Stimulated activated CD8-positive, alpha-beta memory T cell treated with anti-CD3 and anti-CD28 coated beads, Interleukin-7, amount 100 ng/mL, for 4 hours (primary cell): ENCODE data around the gene PRDM1.
A peak's percentile ranks its signal among the peaks of the same experiment; 100 is the strongest.

Experiments
- DNase-seq, 2 donors: peaks; one replicate each; pipeline ENCODE4 v3.0.0-alpha.2; 2020; ENCODE audit warnings: low read depth in 2 of 2

The PRDM1 gene

DNA sequence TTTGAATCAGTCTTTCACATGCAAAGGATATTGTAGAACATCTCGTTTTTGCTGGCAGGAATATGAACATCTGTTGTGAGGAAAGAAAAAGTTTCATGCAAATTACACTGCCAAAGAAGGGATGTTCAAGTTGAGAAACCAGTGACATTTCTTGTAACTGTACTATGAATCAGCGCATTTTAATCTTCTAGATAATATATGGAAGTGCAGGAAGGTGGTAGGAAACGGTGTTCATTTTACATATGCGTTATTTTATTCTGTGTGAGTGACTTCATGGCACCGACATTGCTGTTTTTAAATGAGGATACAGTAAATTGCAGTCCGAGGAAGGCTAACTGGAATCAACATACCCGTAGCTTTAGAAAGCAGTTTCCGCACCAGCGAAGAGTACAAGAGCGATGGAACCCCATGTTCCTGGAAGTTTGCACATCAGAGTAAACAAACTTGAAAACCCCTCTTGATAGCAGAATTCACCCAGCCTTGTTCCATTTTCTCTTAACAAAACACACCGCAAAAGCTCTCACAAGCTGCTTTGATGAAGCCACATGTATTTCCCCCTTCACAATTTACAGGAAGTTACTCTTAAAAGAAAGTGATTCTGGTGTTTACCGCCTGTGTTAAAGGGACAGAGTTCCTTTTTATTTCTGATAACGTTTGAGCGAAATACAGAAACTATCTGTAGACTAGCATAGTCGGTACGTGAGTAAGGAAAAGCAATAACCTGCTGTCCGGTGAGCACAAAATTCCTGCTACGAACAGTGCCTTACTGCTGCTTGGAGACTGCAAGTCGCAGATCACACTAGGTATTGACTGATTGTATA, 11.5 kb downstream of the PRDM1 start:
- DNase-seq, result peak; percentile 30 to 48

GRCh38 chr6:106098383-106099234, 12.5 kb downstream of the PRDM1 start:
- DNase-seq, result peak; percentile 73 to 81

GRCh38 chr6:106099235-106099537, 13.1 kb downstream of the PRDM1 start:
- DNase-seq, result no peak

GRCh38 chr6:106100755-106101154, 14.6 kb downstream of the PRDM1 start:
- no peak for DNase-seq

GRCh38 chr6:106101466-106101865, 15.3 kb downstream of the PRDM1 start:
- no peak for DNase-seq

- DNase-seq, result no peak
These were observed 15.9 kb downstream of the PRDM1 start for GRCh38 chr6:106102034-106102433.

DNA sequence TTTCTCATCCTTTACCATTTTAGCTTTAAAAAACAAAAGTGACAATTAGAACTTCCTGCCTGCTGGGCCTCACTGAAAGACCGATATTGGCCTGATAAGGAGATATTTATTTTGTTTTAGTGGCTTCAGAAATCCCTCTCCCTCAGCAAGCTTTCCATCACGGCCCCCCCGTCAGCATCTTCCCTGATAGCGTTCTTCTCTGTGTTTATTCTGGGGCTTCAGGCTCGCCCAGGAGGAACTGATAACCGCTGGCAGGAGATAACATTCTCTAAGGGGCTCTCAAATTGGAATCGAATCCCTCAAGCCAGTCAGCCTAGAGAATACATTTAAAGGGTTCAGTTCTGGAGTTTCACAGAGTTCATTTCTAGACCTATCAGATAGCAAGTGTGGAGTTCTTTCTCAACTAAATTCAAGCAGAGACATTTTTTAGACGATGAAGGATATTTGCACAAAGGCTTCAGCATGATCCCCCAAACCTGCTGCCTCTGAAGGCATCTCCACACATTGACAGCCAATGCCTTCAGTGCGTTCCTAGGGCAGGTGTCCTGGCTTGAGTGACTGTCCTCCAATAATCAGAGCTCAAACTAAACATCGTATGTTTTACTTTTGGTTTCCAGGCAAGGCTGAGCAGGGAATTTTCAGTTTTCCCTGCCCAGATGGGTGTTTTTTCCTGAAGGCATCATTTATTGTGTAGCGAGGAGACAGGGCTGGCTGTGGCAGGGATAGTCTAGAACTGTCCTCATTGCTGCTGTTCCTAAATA, 17.0 kb downstream of the PRDM1 start:
- DNase-seq, result no peak

DNA sequence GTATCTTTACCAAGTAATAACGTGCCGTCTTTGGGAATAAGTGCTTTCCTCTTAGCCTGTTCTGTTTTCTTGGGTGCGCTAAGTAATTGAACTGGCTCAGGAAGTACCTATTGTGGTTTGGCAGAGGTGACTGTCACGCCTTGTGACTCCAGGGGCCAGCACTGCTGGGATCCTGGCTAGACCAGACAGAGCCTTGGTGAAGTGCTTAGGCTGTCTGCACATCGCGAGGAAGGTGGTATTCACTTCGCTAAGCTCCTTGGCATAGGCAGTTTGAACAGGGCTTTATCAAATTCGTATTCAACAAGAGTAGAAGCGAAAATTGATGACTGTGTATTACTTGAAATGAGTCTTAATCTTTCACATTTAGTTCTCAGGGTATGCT, 17.6 kb downstream of the PRDM1 start:
- DNase-seq, result no peak

DNA sequence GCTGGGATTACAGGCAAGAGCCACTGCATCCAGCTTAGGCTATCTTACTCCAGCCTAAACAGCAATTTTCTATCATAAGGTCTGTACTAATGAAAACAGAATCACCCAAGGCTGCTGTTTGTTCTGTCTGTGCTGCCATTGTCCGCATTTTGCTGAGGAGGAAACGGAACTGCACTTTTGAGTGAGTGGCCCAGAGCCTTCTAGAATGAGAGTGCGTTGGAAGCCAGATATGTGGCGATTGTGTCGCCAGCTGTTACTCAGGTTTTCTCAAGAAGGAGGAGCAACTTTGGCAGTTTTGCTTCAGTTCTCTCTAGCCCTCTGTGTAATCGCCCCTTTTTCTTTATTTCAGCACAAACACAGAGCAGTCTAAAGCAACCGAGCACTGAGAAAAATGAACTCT, 18.3 kb downstream of the PRDM1 start:
- DNase-seq, result no peak

DNA sequence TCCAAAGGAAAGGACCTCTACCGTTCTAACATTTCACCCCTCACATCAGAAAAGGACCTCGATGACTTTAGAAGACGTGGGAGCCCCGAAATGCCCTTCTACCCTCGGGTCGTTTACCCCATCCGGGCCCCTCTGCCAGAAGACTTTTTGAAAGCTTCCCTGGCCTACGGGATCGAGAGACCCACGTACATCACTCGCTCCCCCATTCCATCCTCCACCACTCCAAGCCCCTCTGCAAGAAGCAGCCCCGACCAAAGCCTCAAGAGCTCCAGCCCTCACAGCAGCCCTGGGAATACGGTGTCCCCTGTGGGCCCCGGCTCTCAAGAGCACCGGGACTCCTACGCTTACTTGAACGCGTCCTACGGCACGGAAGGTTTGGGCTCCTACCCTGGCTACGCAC, 18.8 kb downstream of the PRDM1 start:
- DNase-seq, result no peak

DNA sequence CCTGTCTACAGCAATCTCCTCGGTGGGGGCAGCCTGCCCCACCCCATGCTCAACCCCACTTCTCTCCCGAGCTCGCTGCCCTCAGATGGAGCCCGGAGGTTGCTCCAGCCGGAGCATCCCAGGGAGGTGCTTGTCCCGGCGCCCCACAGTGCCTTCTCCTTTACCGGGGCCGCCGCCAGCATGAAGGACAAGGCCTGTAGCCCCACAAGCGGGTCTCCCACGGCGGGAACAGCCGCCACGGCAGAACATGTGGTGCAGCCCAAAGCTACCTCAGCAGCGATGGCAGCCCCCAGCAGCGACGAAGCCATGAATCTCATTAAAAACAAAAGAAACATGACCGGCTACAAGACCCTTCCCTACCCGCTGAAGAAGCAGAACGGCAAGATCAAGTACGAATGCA, 19.4 kb downstream of the PRDM1 start:
- no peak for DNase-seq

- no peak for DNase-seq
These were observed 20.3 kb downstream of the PRDM1 start for GRCh38 chr6:106106276-106107042.

GRCh38 chr6:106107043-106107613, 21.0 kb downstream of the PRDM1 start:
- no peak for DNase-seq

GRCh38 chr6:106108129-106108528, 22.0 kb downstream of the PRDM1 start:
- no peak for DNase-seq

- no peak for DNase-seq
These were observed 22.9 kb downstream of the PRDM1 start for GRCh38 chr6:106109029-106109428.

GRCh38 chr6:106110164-106110826, 24.2 kb downstream of the PRDM1 start:
- DNase-seq, result no peak

- no peak for DNase-seq
These were observed 26.3 kb downstream of the PRDM1 start for GRCh38 chr6:106112433-106112832.

- DNase-seq, result no peak
These were observed 27.3 kb downstream of the PRDM1 start for GRCh38 chr6:106113256-106113959.

DNA sequence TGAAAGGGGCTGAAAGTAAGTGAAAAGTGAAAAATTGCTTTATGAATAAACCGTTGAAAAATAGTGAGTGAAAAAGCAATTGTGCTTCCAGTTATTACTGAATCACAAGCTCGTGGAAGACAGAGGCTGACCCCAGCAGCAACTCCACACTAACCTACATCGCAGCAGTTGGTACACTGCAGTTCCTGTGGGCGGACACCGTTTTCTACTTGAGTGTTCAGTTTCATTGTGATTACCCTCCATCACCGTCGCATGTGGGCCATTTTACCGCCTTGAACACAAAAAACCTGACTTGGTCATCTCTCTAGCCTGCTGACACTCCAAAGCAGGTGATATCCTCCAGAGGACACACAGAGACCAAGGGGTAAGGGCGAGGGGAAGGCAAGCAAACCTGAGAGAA, 28.4 kb downstream of the PRDM1 start:
- DNase-seq, result peak in 1 of 2 donors; percentile 44

DNA sequence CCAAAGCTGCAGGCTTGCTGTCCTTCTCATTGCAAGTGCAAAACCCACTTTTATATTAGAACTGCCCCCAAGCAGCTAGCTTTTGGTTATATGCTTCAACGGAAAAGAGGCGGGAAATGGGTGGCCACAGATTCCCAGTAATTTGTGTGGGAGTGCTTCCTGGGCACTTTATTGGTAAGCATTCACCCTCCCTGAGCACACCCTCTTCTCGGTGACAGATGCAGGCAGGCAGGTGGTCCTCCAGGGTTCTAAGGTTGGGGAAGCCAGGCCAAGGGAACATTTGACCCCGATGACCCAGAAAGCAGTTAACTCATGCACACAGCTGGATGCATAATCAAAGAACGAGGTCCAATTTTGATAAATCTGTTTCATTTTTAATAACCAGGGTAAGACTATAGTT, 29.1 kb downstream of the PRDM1 start:
- DNase-seq, result no peak
